Testis (tissue), 3 donors: ENCODE measurements around the gene ACER3. TPM values are rescaled to one million over a fixed set of nuclear protein-coding genes. Genes with fewer than 3 reads are reported as not detected.
"Not testable (repeated sequence)": the region's sequence is repeated elsewhere in the genome, so short reads cannot be mapped to it uniquely, and the experiment has no call there.

Experiments used
- DNase-seq: peaks from one replicate; pipeline ENCODE4 v3.0.0-alpha.2; 2019
- H3K27ac ChIP-seq, 2 donors: fragments of 200-600 bp; sonication (generic); one replicate each; pipeline ENCODE4 v1.5.1; 2019
- H3K27me3 ChIP-seq: fragments of 200-600 bp; sonication (generic); one replicate; pipeline ENCODE4 v1.5.1; 2019
- H3K36me3 ChIP-seq: fragments of 200-600 bp; sonication (generic); one replicate; pipeline ENCODE4 v1.5.1; 2017; ENCODE audit warnings: low read depth; ENCODE audit errors: missing control alignments
- H3K4me1 ChIP-seq: fragments of 200-600 bp; sonication (generic); one replicate; pipeline ENCODE4 v1.5.1; 2019
- H3K4me3 ChIP-seq, 2 donors: fragments of 200-600 bp; sonication (generic); one replicate each; pipeline ENCODE4 v1.5.1; 2017 to 2019
- H3K9me3 ChIP-seq: fragments of 200-600 bp; sonication (generic); one replicate; pipeline ENCODE4 v1.5.1; 2017
- POLR2A ChIP-seq: fragments of 450-650 bp; IDR thresholded peaks from one replicate; pipeline ENCODE4 v1.6.1; 2017; ENCODE audit warnings: antibody characterized with exemption, mild to moderate bottlenecking, moderate library complexity
- WGBS, 2 donors: methylation state at CpG; one replicate each; pipeline ENCODE4 v1.1.5; 2018; 5-methylcytosine and 5-hydroxymethylcytosine counted together
- intact Hi-C: fragments of 100-400 bp; cut with DNase I; formaldehyde crosslinking; loops from one replicate; pipeline ENCODE4 v1.15.1; 2023; ENCODE audit warnings: low total_unique reads
- polyA plus RNA-seq: library from polyadenylated mRNA; stranded (reverse); fragments of 350-450 nt; fragmentation: Illumina TruSeq; extraction: RNeasy Lipid Tissue Mini Kit (QIAGEN cat#74804); gene quantifications from one replicate; pipeline ENCODE4 v1.2.3, GENCODE V29; 2014; ENCODE audit warnings: low read depth, low replicate concordance; ENCODE audit not compliant: insufficient read depth
- total RNA-seq, 2 donors: library from RNA; depleted of rRNA; stranded (reverse); fragments of >200 nt; gene quantifications; one replicate each; pipeline ENCODE4 v1.2.3, GENCODE V29; 2016
- TF ChIP-seq, protein P1 (sequence below), 3 experiments: fragments of 450-650 bp in 2 of 3; fragments of 200-600 bp in 1 of 3; sonication (generic) in 1 of 3; IDR thresholded peaks; one replicate each; pipeline ENCODE4 v1.5.1; 2016 to 2019; ENCODE audit warnings: antibody characterized with exemption in 3 of 3, mild to moderate bottlenecking in 2 of 3, moderate library complexity in 1 of 3

ACER3 gene
- total and polyA plus RNA-seq, 3 donors from 2014 or later: 14.6 to 34.8 (median 23.7) TPM

GRCh38 chr11:77044356-77044755, 183.6 kb downstream of the ACER3 start:
- no peak overlapping the region for H3K4me3 ChIP-seq
- H3K4me1 ChIP-seq: peaks cover 8% of the 10 kb centered on the region
- TF ChIP-seq, protein P1, sequence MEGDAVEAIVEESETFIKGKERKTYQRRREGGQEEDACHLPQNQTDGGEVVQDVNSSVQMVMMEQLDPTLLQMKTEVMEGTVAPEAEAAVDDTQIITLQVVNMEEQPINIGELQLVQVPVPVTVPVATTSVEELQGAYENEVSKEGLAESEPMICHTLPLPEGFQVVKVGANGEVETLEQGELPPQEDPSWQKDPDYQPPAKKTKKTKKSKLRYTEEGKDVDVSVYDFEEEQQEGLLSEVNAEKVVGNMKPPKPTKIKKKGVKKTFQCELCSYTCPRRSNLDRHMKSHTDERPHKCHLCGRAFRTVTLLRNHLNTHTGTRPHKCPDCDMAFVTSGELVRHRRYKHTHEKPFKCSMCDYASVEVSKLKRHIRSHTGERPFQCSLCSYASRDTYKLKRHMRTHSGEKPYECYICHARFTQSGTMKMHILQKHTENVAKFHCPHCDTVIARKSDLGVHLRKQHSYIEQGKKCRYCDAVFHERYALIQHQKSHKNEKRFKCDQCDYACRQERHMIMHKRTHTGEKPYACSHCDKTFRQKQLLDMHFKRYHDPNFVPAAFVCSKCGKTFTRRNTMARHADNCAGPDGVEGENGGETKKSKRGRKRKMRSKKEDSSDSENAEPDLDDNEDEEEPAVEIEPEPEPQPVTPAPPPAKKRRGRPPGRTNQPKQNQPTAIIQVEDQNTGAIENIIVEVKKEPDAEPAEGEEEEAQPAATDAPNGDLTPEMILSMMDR (IDR thresholded peaks at IDR 0.05): no peak
- TF ChIP-seq POLR2A: no peak
- intact Hi-C loops: no loop called here
- H3K27me3 ChIP-seq: no peaks in the 10 kb centered on the region
- H3K9me3 ChIP-seq: no peaks in the 10 kb centered on the region
- H3K27ac ChIP-seq: no peak overlapping the region
- DNase-seq: no peak
- H3K36me3 ChIP-seq: no peaks in the 10 kb centered on the region
- 65 to 81% methylated on average over 2 of the region's 2 CpGs for WGBS, 2 donors

DNA sequence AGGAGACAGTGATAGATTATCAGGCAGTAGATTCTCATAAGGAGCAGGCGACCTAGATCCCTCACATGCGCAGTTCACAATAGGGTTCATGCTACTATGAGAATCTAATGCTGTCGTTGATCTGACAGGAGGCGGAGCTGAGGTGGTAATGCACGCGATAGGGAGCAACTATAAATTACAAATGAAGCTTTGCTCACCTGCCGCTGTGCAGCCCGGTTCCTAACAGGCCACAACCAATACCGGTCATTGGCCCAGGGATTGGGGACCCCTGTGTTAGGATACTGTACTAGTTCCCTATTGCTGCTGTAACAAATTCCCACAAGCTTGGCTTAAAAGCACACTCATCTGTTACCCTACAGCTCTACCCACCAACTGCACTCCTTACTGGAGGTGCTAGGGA, 184.2 kb downstream of the ACER3 start:
- no peak overlapping the region for H3K4me3 ChIP-seq
- no peaks in the 10 kb centered on the region for H3K27me3 ChIP-seq
- 94 to 97% methylated on average over 7 to 9 of the region's 9 CpGs for WGBS, 2 donors
- peaks cover 3% of the 10 kb centered on the region for H3K4me1 ChIP-seq
- no peak overlapping the region for H3K27ac ChIP-seq
- H3K36me3 ChIP-seq: no peaks in the 10 kb centered on the region
- no peak for DNase-seq
- intact Hi-C loops: loop anchor here (5.0 kb wide), 1 partner anchor 42 kb away; no protein-coding TSS in a partner anchor
- H3K9me3 ChIP-seq: no peaks in the 10 kb centered on the region
- TF ChIP-seq POLR2A: no peak
- TF ChIP-seq, protein P1 (IDR thresholded peaks at IDR 0.05): no peak

- no peak for TF ChIP-seq POLR2A
- TF ChIP-seq, protein P1 (IDR thresholded peaks at IDR 0.05): peak; percentile 51 to 74 (median 73)
- H3K4me3 ChIP-seq: peak overlapping the region in 1 of 2 donors; percentile 13
- DNase-seq: peak; percentile 69
- H3K36me3 ChIP-seq: no peaks in the 10 kb centered on the region
- no peak overlapping the region for H3K27ac ChIP-seq
- no peaks in the 10 kb centered on the region for H3K9me3 ChIP-seq
- intact Hi-C loops: loop anchor here (5.0 kb wide), 1 partner anchor 41 kb away; no protein-coding TSS in a partner anchor
- H3K27me3 ChIP-seq: no peaks in the 10 kb centered on the region
- 6 to 15% methylated on average over 10 to 39 of the region's 39 CpGs for WGBS, 2 donors
- no peaks in the 10 kb centered on the region for H3K4me1 ChIP-seq
These were observed 185.4 kb downstream of the ACER3 start for GRCh38 chr11:77046060-77046501.

DNA sequence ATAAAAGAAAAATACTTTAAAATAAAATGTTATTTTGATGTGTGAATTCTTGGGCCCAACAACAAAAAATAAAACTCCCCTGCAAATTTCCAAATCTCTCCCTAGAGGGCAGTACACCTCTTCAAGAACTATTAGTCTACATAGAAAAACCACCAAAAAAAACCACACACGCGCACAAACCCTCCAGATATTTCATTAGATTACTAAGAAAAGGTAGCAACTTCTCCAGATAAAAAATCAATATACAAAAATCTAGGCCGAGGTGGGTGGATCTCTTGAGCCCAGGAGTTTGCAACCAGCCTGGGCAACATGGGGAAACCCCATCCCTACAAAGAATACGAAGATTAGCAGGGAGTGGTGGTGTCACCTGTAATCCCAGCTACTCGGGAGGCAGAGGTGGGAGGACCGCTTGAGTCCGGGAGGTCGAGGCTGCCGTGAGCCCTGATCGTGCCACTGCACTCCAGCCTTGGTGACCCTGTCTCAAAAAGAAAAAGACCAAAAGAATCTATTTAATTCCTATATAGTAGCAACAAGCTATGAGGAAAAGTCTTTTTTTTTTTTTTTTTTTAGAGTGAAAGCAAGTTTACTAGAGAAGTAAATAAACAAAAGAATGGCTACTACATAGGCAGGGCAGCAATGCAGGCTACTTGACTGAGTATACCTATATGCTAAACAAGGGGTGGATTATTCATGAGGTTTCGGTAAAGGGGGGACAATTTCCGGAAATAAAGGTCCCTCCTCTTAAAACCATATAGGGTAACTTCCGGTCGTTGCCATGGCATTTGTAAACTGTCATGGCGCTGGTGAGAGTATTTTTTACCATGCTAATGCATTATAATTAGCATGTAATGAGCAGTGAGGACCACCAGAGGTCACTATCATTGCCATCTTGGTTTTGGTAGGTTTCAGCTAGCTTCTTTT, 186.5 kb downstream of the ACER3 start:
- 3 to 5% methylated on average over 15 of the region's 15 CpGs for WGBS, 2 donors
- Histone ChIP-seq H3K36me3 (no peaks in the 10 kb centered on the region), H3K4me3 (no peak overlapping the region), H3K4me1 (no peaks in the 10 kb centered on the region), H3K27me3 (no peaks in the 10 kb centered on the region), H3K9me3 (no peaks in the 10 kb centered on the region), H3K27ac (no peak overlapping the region)
- TF ChIP-seq, protein P1 (IDR thresholded peaks at IDR 0.05): peak; percentile 71 to 93 (median 78)
- TF ChIP-seq POLR2A: no peak
- DNase-seq: peak; percentile 93
- intact Hi-C loops: loop anchor here (5.0 kb wide), 1 partner anchor 40 kb away; no protein-coding TSS in a partner anchor

GRCh38 chr11:77047928-77048446, 187.3 kb downstream of the ACER3 start:
- WGBS, 2 donors: 59 to 68% methylated on average over 7 of the region's 7 CpGs

More at GRCh38 chr11:77047928-77048446, 187.3 kb downstream of the ACER3 start:
- not testable (repeated sequence) for H3K9me3 ChIP-seq, H3K27ac ChIP-seq, H3K4me1 ChIP-seq, H3K27me3 ChIP-seq, H3K4me3 ChIP-seq, DNase-seq, H3K36me3 ChIP-seq
- intact Hi-C loops: loop anchor here (5.0 kb wide), 1 partner anchor 39 kb away; no protein-coding TSS in a partner anchor
